Caco-2 (cell line): ENCODE data around the gene IFITM2. TPM values are rescaled to one million over a fixed set of nuclear protein-coding genes. Genes with fewer than 3 reads are reported as not detected.
A peak's percentile ranks its signal among the peaks of the same experiment; 100 is the strongest.

Source experiments
- BruUV-seq: library from RNA; stranded (reverse); fragments of 400-500 nt; replicated peaks from 2 replicates; lab custom pipeline; 2021; lab: Mats Ljungman, UMichigan
- CTCF ChIA-PET: fragments of 300-600 bp; sonication (Branson Sonifier 250); formaldehyde crosslinking; loops from one replicate; lab custom pipeline; 2022; ENCODE audit warnings: antibody characterized with exemption; lab: Charles Lee
- POLR2A ChIA-PET: fragments of 300-600 bp; sonication (Branson Sonifier 250); formaldehyde crosslinking; loops from one replicate; lab custom pipeline; 2022; ENCODE audit warnings: antibody characterized with exemption; lab: Charles Lee
- DNase-seq, 2 experiments: peaks; one replicate each; pipeline versions ENCODE4 v3.0.0 to v3.0.0-alpha.2; 2020 to 2022
- H3K27me3 ChIP-seq: replicated peaks from 2 replicates; pipeline ENCODE4 v1.6.0; 2011; ENCODE audit warnings: low read length; ENCODE audit not compliant: control insufficient read depth, insufficient read depth
- H3K36me3 ChIP-seq: 2 replicates; pipeline ENCODE4 v1.5.1; 2011; ENCODE audit warnings: low read length; ENCODE audit not compliant: control insufficient read depth, insufficient read depth
- H3K4me1 ChIP-seq: fragments of 250-450 bp; sonication (Bioruptor Pico); 2 replicates; pipeline ENCODE4 v1.5.1; 2020; ENCODE audit warnings: mild to moderate bottlenecking
- H3K4me3 ChIP-seq: 2 replicates; pipeline ENCODE4 v1.5.1; 2011; ENCODE audit warnings: low read depth, mild to moderate bottlenecking, control low read depth, low read length
- H3K9me3 ChIP-seq: fragments of 250-450 bp; sonication (Bioruptor Pico); 2 replicates; pipeline ENCODE4 v1.5.1; 2020; ENCODE audit warnings: mild to moderate bottlenecking, moderate library complexity
- H3K27ac Mint-ChIP-seq: one replicate; pipeline ENCODE4 v1.8.0; 2022; ENCODE audit warnings: mixed read lengths; ENCODE audit not compliant: unreplicated experiment
- H3K27me3 Mint-ChIP-seq: one replicate; pipeline ENCODE4 v1.8.0; 2022; ENCODE audit warnings: mixed read lengths; ENCODE audit not compliant: insufficient read depth, unreplicated experiment
- H3K36me3 Mint-ChIP-seq: one replicate; pipeline ENCODE4 v1.8.0; 2022; ENCODE audit warnings: mild to moderate bottlenecking, mixed read lengths; ENCODE audit not compliant: insufficient read depth, unreplicated experiment
- H3K4me1 Mint-ChIP-seq: one replicate; pipeline ENCODE4 v1.8.0; 2022; ENCODE audit warnings: low read depth, mixed read lengths; ENCODE audit not compliant: unreplicated experiment
- H3K4me3 Mint-ChIP-seq: one replicate; pipeline ENCODE4 v1.8.0; 2022; ENCODE audit warnings: mild to moderate bottlenecking, moderate library complexity, mixed read lengths; ENCODE audit not compliant: unreplicated experiment
- H3K9me3 Mint-ChIP-seq: one replicate; pipeline ENCODE4 v1.8.0; 2022; ENCODE audit warnings: mixed read lengths; ENCODE audit not compliant: unreplicated experiment
- intact Hi-C: fragments of 100-400 bp; cut with micrococcal nuclease; formaldehyde crosslinking; loops from one replicate; pipeline ENCODE4 v1.10.0; 2022; ENCODE audit not compliant: unreplicated experiment
- total RNA-seq: library from RNA; stranded (reverse); gene quantifications from 2 replicates; pipeline ENCODE4 v1.2.3, GENCODE V29; 2022
- TF ChIP-seq, protein P1 (sequence below), 2 experiments: fragments of 200-600 bp in 1 of 2; IDR thresholded peaks; 1 replicate in 1 of 2; 2 replicates in 1 of 2; pipeline versions ENCODE4 v1.5.1 to v1.8.0; 2011 to 2022; ENCODE audit warnings: antibody characterized with exemption in 1 of 2, control low read depth in 1 of 2, inconsistent platforms in 1 of 2, low read depth in 1 of 2, low read length in 1 of 2, mild to moderate bottlenecking in 1 of 2, moderate library complexity in 1 of 2; ENCODE audit not compliant: insufficient read depth in 1 of 2, severe bottlenecking in 1 of 2, unreplicated experiment in 1 of 2

Gene IFITM2
- total RNA-seq, 1 experiment from 2014 or later, result 7.3 TPM

GRCh38 chr11:281486-282161 is 26.0 kb upstream of the IFITM2 start:
- ChIA-PET POLR2A (interaction anchor here (1.3 kb wide), 1 partner anchor 75 kb away, joined by 8 read pairs; the partner anchor contains the start of gene BET1L), CTCF (interaction anchor here (0.6 to 1.6 kb wide), 5 partner anchors 9 to 74 kb away, joined by 3 to 4 read pairs (median 3); no protein-coding TSS in a partner anchor)
- intact Hi-C loops, result no loop called here
- H3K4me1 Mint-ChIP-seq, result no peaks in the 10 kb centered on the region
- H3K4me3 ChIP-seq, result peak overlapping the region; percentile 47
- no peaks in the 10 kb centered on the region for H3K9me3 ChIP-seq
- no peak overlapping the region for H3K27ac Mint-ChIP-seq
- peak in 1 of 2 experiments; percentile 31 for DNase-seq
- TF ChIP-seq, protein P1, sequence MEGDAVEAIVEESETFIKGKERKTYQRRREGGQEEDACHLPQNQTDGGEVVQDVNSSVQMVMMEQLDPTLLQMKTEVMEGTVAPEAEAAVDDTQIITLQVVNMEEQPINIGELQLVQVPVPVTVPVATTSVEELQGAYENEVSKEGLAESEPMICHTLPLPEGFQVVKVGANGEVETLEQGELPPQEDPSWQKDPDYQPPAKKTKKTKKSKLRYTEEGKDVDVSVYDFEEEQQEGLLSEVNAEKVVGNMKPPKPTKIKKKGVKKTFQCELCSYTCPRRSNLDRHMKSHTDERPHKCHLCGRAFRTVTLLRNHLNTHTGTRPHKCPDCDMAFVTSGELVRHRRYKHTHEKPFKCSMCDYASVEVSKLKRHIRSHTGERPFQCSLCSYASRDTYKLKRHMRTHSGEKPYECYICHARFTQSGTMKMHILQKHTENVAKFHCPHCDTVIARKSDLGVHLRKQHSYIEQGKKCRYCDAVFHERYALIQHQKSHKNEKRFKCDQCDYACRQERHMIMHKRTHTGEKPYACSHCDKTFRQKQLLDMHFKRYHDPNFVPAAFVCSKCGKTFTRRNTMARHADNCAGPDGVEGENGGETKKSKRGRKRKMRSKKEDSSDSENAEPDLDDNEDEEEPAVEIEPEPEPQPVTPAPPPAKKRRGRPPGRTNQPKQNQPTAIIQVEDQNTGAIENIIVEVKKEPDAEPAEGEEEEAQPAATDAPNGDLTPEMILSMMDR (IDR thresholded peaks at IDR 0.05; ENCODE audit: insufficient read depth in 1 of 2, low read depth in 1 of 2, low read length in 1 of 2, severe bottlenecking in 1 of 2, unreplicated experiment in 1 of 2), result no peak
- H3K27me3 ChIP-seq, result peaks cover 5% of the 10 kb centered on the region
- no TSS peak for BruUV-seq
- no peaks in the 10 kb centered on the region for H3K36me3 ChIP-seq
- H3K36me3 Mint-ChIP-seq, result peaks cover 5% of the 10 kb centered on the region
- no peaks in the 10 kb centered on the region for H3K9me3 Mint-ChIP-seq
- H3K27me3 Mint-ChIP-seq, result peaks cover 26% of the 10 kb centered on the region
- H3K4me3 Mint-ChIP-seq, result peak overlapping the region; percentile 67
- H3K4me1 ChIP-seq, result peaks cover 17% of the 10 kb centered on the region

- Histone ChIP-seq H3K4me1 (peaks cover 17% of the 10 kb centered on the region), H3K4me3 (no peak overlapping the region), H3K9me3 (no peaks in the 10 kb centered on the region), H3K36me3 (no peaks in the 10 kb centered on the region), H3K27me3 (peaks cover 5% of the 10 kb centered on the region)
- H3K27me3 Mint-ChIP-seq, result peaks cover 26% of the 10 kb centered on the region
- ChIA-PET CTCF (interaction anchor here (0.6 to 1.6 kb wide), 3 partner anchors 9 to 32 kb away, joined by 3 to 4 read pairs (median 3); no protein-coding TSS in a partner anchor), POLR2A (interaction anchor here (1.3 kb wide), 1 partner anchor 75 kb away, joined by 8 read pairs; the partner anchor contains the start of gene BET1L)
- intact Hi-C loops, result no loop called here
- BruUV-seq, result no TSS peak
- H3K9me3 Mint-ChIP-seq, result no peaks in the 10 kb centered on the region
- H3K4me3 Mint-ChIP-seq, result peak overlapping the region; percentile 7
- H3K27ac Mint-ChIP-seq, result no peak overlapping the region
- peak in 1 of 2 experiments; percentile 30 for DNase-seq
- H3K4me1 Mint-ChIP-seq, result peaks cover 4% of the 10 kb centered on the region
- H3K36me3 Mint-ChIP-seq, result peaks cover 5% of the 10 kb centered on the region
- TF ChIP-seq, protein P1 (IDR thresholded peaks at IDR 0.05; ENCODE audit: insufficient read depth in 1 of 2, low read depth in 1 of 2, low read length in 1 of 2, severe bottlenecking in 1 of 2, unreplicated experiment in 1 of 2), result no peak
These were observed 25.4 kb upstream of the IFITM2 start for GRCh38 chr11:282171-282570.

- Histone ChIP-seq H3K4me3 (no peak overlapping the region), H3K4me1 (peaks cover 17% of the 10 kb centered on the region), H3K9me3 (no peaks in the 10 kb centered on the region), H3K27me3 (peaks cover 5% of the 10 kb centered on the region), H3K36me3 (no peaks in the 10 kb centered on the region)
- DNase-seq, result no peak
- ChIA-PET CTCF (interaction anchor here (1.2 to 1.3 kb wide), 2 partner anchors 22 to 32 kb away, joined by 3 read pairs; no protein-coding TSS in a partner anchor), POLR2A (interaction anchor here (1.3 kb wide), 1 partner anchor 76 kb away, joined by 8 read pairs; the partner anchor contains the start of gene BET1L)
- Mint-ChIP-seq H3K36me3 (peaks cover 8% of the 10 kb centered on the region), H3K4me3 (no peak overlapping the region), H3K4me1 (peaks cover 7% of the 10 kb centered on the region), H3K27me3 (peaks cover 26% of the 10 kb centered on the region), H3K9me3 (no peaks in the 10 kb centered on the region), H3K27ac (no peak overlapping the region)
- no TSS peak for BruUV-seq
- TF ChIP-seq, protein P1 (IDR thresholded peaks at IDR 0.05; ENCODE audit: insufficient read depth in 1 of 2, low read depth in 1 of 2, low read length in 1 of 2, severe bottlenecking in 1 of 2, unreplicated experiment in 1 of 2), result no peak
- intact Hi-C loops, result no loop called here
These were observed 24.8 kb upstream of the IFITM2 start for GRCh38 chr11:282630-283360.
